Esophagus muscularis mucosa (tissue), 3 donors: Measurements from ENCODE around the gene DAPK2.

Experiments used
- POLR2A ChIP-seq: fragments of 450-650 bp; IDR thresholded peaks from one replicate; pipeline ENCODE4 v1.6.1; 2017; ENCODE audit warnings: antibody characterized with exemption, moderate library complexity, mild to moderate bottlenecking, low read depth
- TF ChIP-seq, protein P1 (sequence below), 3 experiments: fragments of 200-600 bp in 2 of 3; fragments of 450-650 bp in 1 of 3; sonication (generic) in 2 of 3; IDR thresholded peaks; one replicate each; pipeline ENCODE4 v1.5.1; 2017 to 2019; ENCODE audit warnings: antibody characterized with exemption in 3 of 3, mild to moderate bottlenecking in 2 of 3, moderate library complexity in 1 of 3

DNA sequence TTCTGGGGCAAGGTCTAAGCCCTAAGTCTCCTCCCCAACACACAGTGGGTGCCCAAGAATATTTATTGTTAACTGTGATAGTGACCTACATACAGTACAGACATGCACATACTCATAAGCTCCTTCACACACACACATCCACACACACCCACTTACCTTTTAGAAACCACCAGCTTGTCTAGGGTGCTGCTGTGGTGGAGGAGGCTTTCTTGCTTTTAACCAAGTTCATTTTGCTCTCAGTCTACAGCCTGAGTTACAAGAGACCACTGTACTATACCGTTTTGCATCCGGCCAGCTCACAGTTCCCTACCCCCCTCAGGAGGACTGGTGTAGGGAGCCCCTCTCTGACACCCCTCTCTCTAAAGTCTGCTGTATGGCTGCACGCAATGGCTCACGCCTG lies 16.7 kb downstream of the DAPK2 start:
- TF ChIP-seq, protein P1, sequence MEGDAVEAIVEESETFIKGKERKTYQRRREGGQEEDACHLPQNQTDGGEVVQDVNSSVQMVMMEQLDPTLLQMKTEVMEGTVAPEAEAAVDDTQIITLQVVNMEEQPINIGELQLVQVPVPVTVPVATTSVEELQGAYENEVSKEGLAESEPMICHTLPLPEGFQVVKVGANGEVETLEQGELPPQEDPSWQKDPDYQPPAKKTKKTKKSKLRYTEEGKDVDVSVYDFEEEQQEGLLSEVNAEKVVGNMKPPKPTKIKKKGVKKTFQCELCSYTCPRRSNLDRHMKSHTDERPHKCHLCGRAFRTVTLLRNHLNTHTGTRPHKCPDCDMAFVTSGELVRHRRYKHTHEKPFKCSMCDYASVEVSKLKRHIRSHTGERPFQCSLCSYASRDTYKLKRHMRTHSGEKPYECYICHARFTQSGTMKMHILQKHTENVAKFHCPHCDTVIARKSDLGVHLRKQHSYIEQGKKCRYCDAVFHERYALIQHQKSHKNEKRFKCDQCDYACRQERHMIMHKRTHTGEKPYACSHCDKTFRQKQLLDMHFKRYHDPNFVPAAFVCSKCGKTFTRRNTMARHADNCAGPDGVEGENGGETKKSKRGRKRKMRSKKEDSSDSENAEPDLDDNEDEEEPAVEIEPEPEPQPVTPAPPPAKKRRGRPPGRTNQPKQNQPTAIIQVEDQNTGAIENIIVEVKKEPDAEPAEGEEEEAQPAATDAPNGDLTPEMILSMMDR (IDR thresholded peaks at IDR 0.05): no peak
- no peak for TF ChIP-seq POLR2A
